ENCODE data around the gene LMAN1L.

LMAN1L gene

DNA sequence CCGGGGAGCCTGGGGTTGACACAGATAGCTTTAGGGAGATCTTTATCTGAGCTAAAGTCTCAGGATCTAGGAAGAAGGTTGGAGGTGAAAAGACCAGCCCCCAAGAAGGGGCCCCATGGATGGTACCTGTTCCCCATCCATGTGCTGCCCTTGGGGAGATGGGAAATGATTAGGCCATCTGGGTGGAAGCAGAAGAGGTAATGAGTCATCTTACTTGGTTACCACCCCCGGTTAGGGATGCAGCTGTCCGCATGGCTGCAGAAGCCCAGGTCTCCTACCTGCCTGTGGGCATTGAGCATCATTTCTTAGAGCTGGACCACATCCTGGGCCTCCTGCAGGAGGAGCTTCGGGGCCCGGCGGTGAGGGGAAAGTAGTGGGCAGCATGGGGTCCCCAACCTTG is 10.7 kb downstream of the LMAN1L start:
- Histone ChIP-seq H3K18ac (ENCODE audit: low read depth in 1 of 2, low read length in 2 of 2) (no peak overlapping the region), H2BK15ac (ENCODE audit: low read depth, poor library complexity, severe bottlenecking) (no peak overlapping the region), H4K91ac (ENCODE audit: low read length) (no peak overlapping the region), H2AFZ (ENCODE audit: low read depth, low read length) (no peak overlapping the region), H2AK5ac (ENCODE audit: low read length, severe bottlenecking) (no peak overlapping the region), H3K4ac (ENCODE audit: low read depth in 1 of 2, low read length in 2 of 2) (no peak overlapping the region), H3K14ac (ENCODE audit: low read length in 2 of 2) (no peak overlapping the region), H2BK12ac (ENCODE audit: low read length in 2 of 2) (no peak overlapping the region), H3K9me3 (ENCODE audit: control insufficient read depth, low read length) (no peaks in the 10 kb centered on the region), H4K8ac (ENCODE audit: low read length) (no peak overlapping the region), H3K9ac (ENCODE audit: low read length) (no peak overlapping the region), H3K4me2 (ENCODE audit: low read length, poor library complexity, severe bottlenecking) (no peak overlapping the region), H3K4me3 (ENCODE audit: insufficient read depth in 1 of 2, low read depth in 1 of 2, low read length in 2 of 2) (no peak overlapping the region), H3K4me1 (ENCODE audit: control insufficient read depth, insufficient read depth, low read depth, low read length) (peaks cover 16% of the 10 kb centered on the region), H3K23ac (ENCODE audit: low read length in 2 of 2) (no peak overlapping the region), H3K36me3 (ENCODE audit: control insufficient read depth in 1 of 2, insufficient read depth in 2 of 2, low read depth in 1 of 2, low read length in 2 of 2) (no peaks in the 10 kb centered on the region), H2BK120ac (ENCODE audit: low read depth, low read length) (no peak overlapping the region), H3K27ac (ENCODE audit: low read length, poor library complexity, severe bottlenecking) (no peak overlapping the region), H3K79me1 (replicated peaks; ENCODE audit: low read length, poor library complexity, severe bottlenecking) (no peaks in the 10 kb centered on the region), H2BK5ac (ENCODE audit: low read depth, low read length, poor library complexity, severe bottlenecking) (no peak overlapping the region), H3K27me3 (ENCODE audit: control insufficient read depth in 1 of 2, insufficient read depth in 1 of 2, low read length in 2 of 2) (peaks cover 54 to 72% of the 10 kb centered on the region in 2 experiments)
- WGBS: 77% methylated on average over 6 of the region's 6 CpGs
- no peak for DNase-seq

- Histone ChIP-seq H4K91ac (ENCODE audit: low read length) (no peak overlapping the region), H3K4me3 (ENCODE audit: insufficient read depth in 1 of 2, low read depth in 1 of 2, low read length in 2 of 2) (no peak overlapping the region), H2AK5ac (ENCODE audit: low read length, severe bottlenecking) (no peak overlapping the region), H3K27me3 (ENCODE audit: control insufficient read depth in 1 of 2, insufficient read depth in 1 of 2, low read length in 2 of 2) (peaks cover 63% of the 10 kb centered on the region in 2 experiments), H3K23ac (ENCODE audit: low read length in 2 of 2) (no peak overlapping the region), H2BK12ac (ENCODE audit: low read length in 2 of 2) (no peak overlapping the region), H2BK5ac (ENCODE audit: low read depth, low read length, poor library complexity, severe bottlenecking) (no peak overlapping the region), H3K18ac (ENCODE audit: low read depth in 1 of 2, low read length in 2 of 2) (no peak overlapping the region), H4K8ac (ENCODE audit: low read length) (no peak overlapping the region), H3K27ac (ENCODE audit: low read length, poor library complexity, severe bottlenecking) (no peak overlapping the region), H3K79me1 (replicated peaks; ENCODE audit: low read length, poor library complexity, severe bottlenecking) (no peaks in the 10 kb centered on the region), H2BK15ac (ENCODE audit: low read depth, poor library complexity, severe bottlenecking) (no peak overlapping the region), H2BK120ac (ENCODE audit: low read depth, low read length) (no peak overlapping the region), H3K36me3 (ENCODE audit: control insufficient read depth in 1 of 2, insufficient read depth in 2 of 2, low read depth in 1 of 2, low read length in 2 of 2) (no peaks in the 10 kb centered on the region), H3K4me1 (ENCODE audit: control insufficient read depth, insufficient read depth, low read depth, low read length) (peaks cover 9% of the 10 kb centered on the region), H2AFZ (ENCODE audit: low read depth, low read length) (no peak overlapping the region), H3K14ac (ENCODE audit: low read length in 2 of 2) (no peak overlapping the region), H3K9ac (ENCODE audit: low read length) (no peak overlapping the region), H3K9me3 (ENCODE audit: control insufficient read depth, low read length) (no peaks in the 10 kb centered on the region), H3K4me2 (ENCODE audit: low read length, poor library complexity, severe bottlenecking) (no peak overlapping the region), H3K4ac (ENCODE audit: low read depth in 1 of 2, low read length in 2 of 2) (no peak overlapping the region)
- whole genome bisulfite sequencing: 74% methylated on average over 7 of the region's 7 CpGs
- DNase-seq: no peak
Measured at GRCh38 chr15:74824976-74825375, 12.3 kb downstream of the LMAN1L start.

GRCh38 chr15:74825866-74826265 is 13.2 kb downstream of the LMAN1L start:
- H2BK12ac ChIP-seq (ENCODE audit: low read length in 2 of 2): no peak overlapping the region
- no peak overlapping the region for H2BK120ac ChIP-seq (ENCODE audit: low read depth, low read length)
- no peak overlapping the region for H3K18ac ChIP-seq (ENCODE audit: low read depth in 1 of 2, low read length in 2 of 2)

DNA sequence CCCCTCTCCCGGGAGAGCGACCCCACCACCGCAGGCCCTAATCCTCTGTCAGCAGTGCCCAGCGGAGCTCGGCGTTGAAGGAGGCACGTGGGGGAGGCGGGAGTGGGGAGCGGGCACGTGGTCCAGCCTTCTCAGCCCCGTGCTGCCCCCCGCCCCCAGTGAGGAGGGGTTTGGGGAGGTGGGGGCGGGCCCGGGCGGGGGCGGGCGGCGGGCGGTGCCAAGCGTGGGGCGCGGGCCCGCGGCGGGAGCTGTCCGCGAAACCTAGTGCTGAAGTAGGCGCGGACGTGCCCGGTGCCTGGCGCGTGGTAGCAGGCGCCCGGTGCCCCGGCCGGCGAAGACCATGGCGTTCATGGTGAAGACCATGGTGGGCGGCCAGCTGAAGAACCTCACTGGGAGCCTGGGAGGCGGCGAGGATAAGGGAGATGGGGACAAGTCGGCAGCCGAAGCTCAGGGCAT is 13.8 kb downstream of the LMAN1L start, which contains the start of gene CPLX3:
Gene CPLX3 (plus strand): TSS at position 264 of the 456 bp plus-strand sequence. CDS start 77 bp downstream, at position 341.
- Histone ChIP-seq H3K9ac (ENCODE audit: low read length) (no peak within 1 kb of the TSS), H4K8ac (ENCODE audit: low read length) (no peak within 1 kb of the TSS), H3K27me3 (ENCODE audit: control insufficient read depth in 1 of 2, insufficient read depth in 1 of 2, low read length in 2 of 2) (peaks cover 59 to 75% of the 10 kb centered on the region in 2 experiments), H4K91ac (ENCODE audit: low read length) (no peak within 1 kb of the TSS), H2AFZ (ENCODE audit: low read depth, low read length) (no peak within 1 kb of the TSS), H3K4me2 (ENCODE audit: low read length, poor library complexity, severe bottlenecking) (no peak within 1 kb of the TSS), H2BK120ac (ENCODE audit: low read depth, low read length) (no peak within 1 kb of the TSS), H3K4me1 (ENCODE audit: control insufficient read depth, insufficient read depth, low read depth, low read length) (peaks cover 9% of the 10 kb centered on the region), H3K27ac (ENCODE audit: low read length, poor library complexity, severe bottlenecking) (no peak within 1 kb of the TSS), H3K14ac (ENCODE audit: low read length in 2 of 2) (no peak within 1 kb of the TSS), H2BK12ac (ENCODE audit: low read length in 2 of 2) (no peak within 1 kb of the TSS), H3K9me3 (ENCODE audit: control insufficient read depth, low read length) (no peaks in the 10 kb centered on the region), H3K79me1 (replicated peaks; ENCODE audit: low read length, poor library complexity, severe bottlenecking) (no peaks in the 10 kb centered on the region), H3K4me3 (ENCODE audit: insufficient read depth in 1 of 2, low read depth in 1 of 2, low read length in 2 of 2) (no peak within 1 kb of the TSS), H3K4ac (ENCODE audit: low read depth in 1 of 2, low read length in 2 of 2) (no peak within 1 kb of the TSS), H2BK15ac (ENCODE audit: low read depth, poor library complexity, severe bottlenecking) (no peak within 1 kb of the TSS), H3K23ac (ENCODE audit: low read length in 2 of 2) (no peak within 1 kb of the TSS), H3K18ac (ENCODE audit: low read depth in 1 of 2, low read length in 2 of 2) (no peak within 1 kb of the TSS), H3K36me3 (ENCODE audit: control insufficient read depth in 1 of 2, insufficient read depth in 2 of 2, low read depth in 1 of 2, low read length in 2 of 2) (no peaks in the 10 kb centered on the region), H2AK5ac (ENCODE audit: low read length, severe bottlenecking) (no peak within 1 kb of the TSS), H2BK5ac (ENCODE audit: low read depth, low read length, poor library complexity, severe bottlenecking) (no peak within 1 kb of the TSS)
- WGBS: 3% methylated on average over 23 of the region's 44 CpGs
- peak; percentile 21 for DNase-seq

More at GRCh38 chr15:74825866-74826265, 13.2 kb downstream of the LMAN1L start:
- Histone ChIP-seq H3K27me3 (ENCODE audit: control insufficient read depth in 1 of 2, insufficient read depth in 1 of 2, low read length in 2 of 2) (peaks cover 59 to 70% of the 10 kb centered on the region in 2 experiments), H2AFZ (ENCODE audit: low read depth, low read length) (no peak overlapping the region), H4K8ac (ENCODE audit: low read length) (no peak overlapping the region), H3K9ac (ENCODE audit: low read length) (no peak overlapping the region), H3K9me3 (ENCODE audit: control insufficient read depth, low read length) (no peaks in the 10 kb centered on the region), H2BK5ac (ENCODE audit: low read depth, low read length, poor library complexity, severe bottlenecking) (no peak overlapping the region), H4K91ac (ENCODE audit: low read length) (no peak overlapping the region), H3K4me3 (ENCODE audit: insufficient read depth in 1 of 2, low read depth in 1 of 2, low read length in 2 of 2) (no peak overlapping the region), H3K23ac (ENCODE audit: low read length in 2 of 2) (no peak overlapping the region), H2BK15ac (ENCODE audit: low read depth, poor library complexity, severe bottlenecking) (no peak overlapping the region), H3K79me1 (replicated peaks; ENCODE audit: low read length, poor library complexity, severe bottlenecking) (no peaks in the 10 kb centered on the region), H3K4ac (ENCODE audit: low read depth in 1 of 2, low read length in 2 of 2) (no peak overlapping the region), H3K4me1 (ENCODE audit: control insufficient read depth, insufficient read depth, low read depth, low read length) (peaks cover 9% of the 10 kb centered on the region), H3K36me3 (ENCODE audit: control insufficient read depth in 1 of 2, insufficient read depth in 2 of 2, low read depth in 1 of 2, low read length in 2 of 2) (no peaks in the 10 kb centered on the region), H3K27ac (ENCODE audit: low read length, poor library complexity, severe bottlenecking) (no peak overlapping the region), H3K4me2 (ENCODE audit: low read length, poor library complexity, severe bottlenecking) (no peak overlapping the region), H3K14ac (ENCODE audit: low read length in 2 of 2) (no peak overlapping the region), H2AK5ac (ENCODE audit: low read length, severe bottlenecking) (no peak overlapping the region)
- 62% methylated on average over 9 of the region's 10 CpGs for WGBS
- no peak for DNase-seq

Measured in mesenchymal stem cell (in vitro differentiated cells and primary cell).